ENCODE data around the gene TTLL1.
"Not testable (repeated sequence)": the region's sequence is repeated elsewhere in the genome, so short reads cannot be mapped to it uniquely, and the experiment has no call there.

TTLL1 gene

GRCh38 chr22:43110444-43110926, 21.3 kb upstream of the TTLL1 start, which contains the start of gene BIK:
TSS of gene BIK (plus strand) at chr22:43110750. CDS start at chr22:43124023, 13,273 bp downstream.
- peak; percentile 25 for DNase-seq (ENCODE audit: low read depth)

- DNase-seq (ENCODE audit: low read depth), result no peak
These were observed 20.8 kb upstream of the TTLL1 start for GRCh38 chr22:43109921-43110443.

- no peak for DNase-seq (ENCODE audit: low read depth)
These were observed 20.3 kb upstream of the TTLL1 start for GRCh38 chr22:43109511-43109910.

- no peak for DNase-seq (ENCODE audit: low read depth)
These were observed 17.1 kb upstream of the TTLL1 start for GRCh38 chr22:43106302-43106701.

GRCh38 chr22:43104950-43105349, 15.8 kb upstream of the TTLL1 start:
- DNase-seq (ENCODE audit: low read depth), result not testable (repeated sequence)

- not testable (repeated sequence) for DNase-seq (ENCODE audit: low read depth)
These were observed 14.9 kb upstream of the TTLL1 start for GRCh38 chr22:43104056-43104625.

- DNase-seq (ENCODE audit: low read depth), result no peak
These were observed 12.1 kb upstream of the TTLL1 start for GRCh38 chr22:43101306-43101705.

GRCh38 chr22:43100225-43100624, 11.0 kb upstream of the TTLL1 start:
- no peak for DNase-seq (ENCODE audit: low read depth)

- no peak for DNase-seq (ENCODE audit: low read depth)
These were observed 9.9 kb upstream of the TTLL1 start for GRCh38 chr22:43099095-43099494.

- DNase-seq (ENCODE audit: low read depth), result no peak
These were observed 9.2 kb upstream of the TTLL1 start for GRCh38 chr22:43098356-43098755.

- DNase-seq (ENCODE audit: low read depth), result no peak
These were observed 7.2 kb upstream of the TTLL1 start for GRCh38 chr22:43096420-43096819.

- DNase-seq (ENCODE audit: low read depth), result no peak
These were observed 5.4 kb upstream of the TTLL1 start for GRCh38 chr22:43094551-43094950.

- no peak for DNase-seq (ENCODE audit: low read depth)
These were observed 4.9 kb upstream of the TTLL1 start for GRCh38 chr22:43094085-43094484.

- DNase-seq (ENCODE audit: low read depth), result no peak
These were observed 2.9 kb upstream of the TTLL1 start for GRCh38 chr22:43092085-43092484.

GRCh38 chr22:43090130-43090789, 1.1 kb upstream of the TTLL1 start:
- DNase-seq (ENCODE audit: low read depth), result no peak

GRCh38 chr22:43088627-43088983, 586 bp downstream of the TTLL1 start:
- no peak for DNase-seq (ENCODE audit: low read depth)

- DNase-seq (ENCODE audit: low read depth), result no peak
These were observed 3.3 kb downstream of the TTLL1 start for GRCh38 chr22:43085658-43086606.

GRCh38 chr22:43081968-43082367, 7.2 kb downstream of the TTLL1 start:
- no peak for DNase-seq (ENCODE audit: low read depth)

GRCh38 chr22:43080616-43081015, 8.6 kb downstream of the TTLL1 start:
- DNase-seq (ENCODE audit: low read depth), result no peak

GRCh38 chr22:43079742-43080141, 9.4 kb downstream of the TTLL1 start:
- DNase-seq (ENCODE audit: low read depth), result no peak

- DNase-seq (ENCODE audit: low read depth), result no peak
These were observed 10.7 kb downstream of the TTLL1 start for GRCh38 chr22:43078522-43078921.

GRCh38 chr22:43077121-43077877, 11.9 kb downstream of the TTLL1 start:
- DNase-seq (ENCODE audit: low read depth), result no peak
